ENCODE measurements around the gene SUCLG2. TPM values are rescaled to one million over a fixed set of nuclear protein-coding genes. Genes with fewer than 3 reads are reported as not detected.

The SUCLG2 gene
- total RNA-seq, 1 experiment from 2014 or later = 22.3 TPM

- H3F3A ChIP-seq (ENCODE audit: low read length, unreplicated experiment) = no peaks in the 10 kb centered on the region
- intact Hi-C loops (cut with micrococcal nuclease) = loop anchor here (2.0 to 5.0 kb wide), 2 partner anchors 65 to 129 kb away; no protein-coding TSS in a partner anchor
- H3K27ac ChIP-seq (ENCODE audit: low read length) = peak overlapping the region; percentile 77
- H3K79me2 ChIP-seq (ENCODE audit: low read length) = peaks cover 58% of the 10 kb centered on the region
- ChIA-PET POLR2A (ENCODE audit: unreplicated experiment) (interaction anchor here (0.6 kb wide), 1 partner anchor 44 kb away, joined by 3 read pairs; no protein-coding TSS in a partner anchor), CTCF (no interaction called here)
- H3K4me3 ChIP-seq (ENCODE audit: low read length) = peak overlapping the region; percentile 77
- no peak for TF ChIP-seq EZH2 (IDR thresholded peaks at IDR 0.05; ENCODE audit: low read length, unreplicated experiment)
- TF ChIP-seq CTCF (conservative IDR thresholded peaks at IDR 0.05; ENCODE audit: low read depth, low read length) = no peak
- peak overlapping the region; percentile 98 for H3K9ac ChIP-seq (ENCODE audit: low read length)
- no peaks in the 10 kb centered on the region for H3K9me3 ChIP-seq (ENCODE audit: low read length)
- ATAC-seq = peak; percentile 7
- H2AFZ ChIP-seq (ENCODE audit: low read length) = peak overlapping the region; percentile 96; the same call in 1 of the 2 replicates
- H3K4me1 ChIP-seq (ENCODE audit: insufficient read depth, low read length) = peaks cover 27% of the 10 kb centered on the region
- no peaks in the 10 kb centered on the region for H3K36me3 ChIP-seq (ENCODE audit: low read depth, low read length)
- no peaks in the 10 kb centered on the region for H3K27me3 ChIP-seq (ENCODE audit: low read length)
- TSS peak; percentile 53 for BruUV-seq (replicated peaks)
- peak overlapping the region; percentile 94 for H3K4me2 ChIP-seq (ENCODE audit: low read length)
- no peaks in the 10 kb centered on the region for H3K9me2 ChIP-seq (replicated peaks; ENCODE audit: low read length)
- peak; percentile 5 for DNase-seq
- no peaks in the 10 kb centered on the region for H4K20me1 ChIP-seq (ENCODE audit: low read length)
Measured at GRCh38 chr3:67653425-67654098, 850 bp downstream of the SUCLG2 start.

- H3K9ac ChIP-seq (ENCODE audit: low read length) = no peak overlapping the region
- H3K9me2 ChIP-seq (replicated peaks; ENCODE audit: low read length) = no peaks in the 10 kb centered on the region
- H2AFZ ChIP-seq (ENCODE audit: low read length) = no peak overlapping the region
- BruUV-seq (replicated peaks) = no TSS peak
- no peaks in the 10 kb centered on the region for H3F3A ChIP-seq (ENCODE audit: low read length, unreplicated experiment)
- intact Hi-C loops (cut with micrococcal nuclease) = loop anchor here (5.0 kb wide), 1 partner anchor 132 kb away; no protein-coding TSS in a partner anchor
- no peak overlapping the region for H3K27ac ChIP-seq (ENCODE audit: low read length)
- DNase-seq (no peak), ATAC-seq (no peak)
- no peak for TF ChIP-seq EZH2phosphoT487 (IDR thresholded peaks at IDR 0.05; ENCODE audit: borderline replicate concordance, low read length)
- no peak for TF ChIP-seq CTCF (conservative IDR thresholded peaks at IDR 0.05; ENCODE audit: low read depth, low read length)
- no peak for TF ChIP-seq EZH2 (IDR thresholded peaks at IDR 0.05; ENCODE audit: low read length, unreplicated experiment)
- CTCF ChIA-PET = no interaction called here
- H3K79me2 ChIP-seq (ENCODE audit: low read length) = peaks cover 68% of the 10 kb centered on the region
- no peak overlapping the region for H3K4me2 ChIP-seq (ENCODE audit: low read length)
- H3K4me1 ChIP-seq (ENCODE audit: insufficient read depth, low read length) = peaks cover 50% of the 10 kb centered on the region
- H4K20me1 ChIP-seq (ENCODE audit: low read length) = no peaks in the 10 kb centered on the region
- no peaks in the 10 kb centered on the region for H3K36me3 ChIP-seq (ENCODE audit: low read depth, low read length)
- no peaks in the 10 kb centered on the region for H3K27me3 ChIP-seq (ENCODE audit: low read length)
- no peaks in the 10 kb centered on the region for H3K9me3 ChIP-seq (ENCODE audit: low read length)
- POLR2A ChIA-PET (ENCODE audit: unreplicated experiment) = no interaction called here
- H3K4me3 ChIP-seq (ENCODE audit: low read length) = no peak overlapping the region
Measured at GRCh38 chr3:67650084-67650483, 4.3 kb downstream of the SUCLG2 start.

GRCh38 chr3:67649681-67650080 lies 4.7 kb downstream of the SUCLG2 start:
- no peaks in the 10 kb centered on the region for H3K36me3 ChIP-seq (ENCODE audit: low read depth, low read length)
- H2AFZ ChIP-seq (ENCODE audit: low read length) = no peak overlapping the region
- intact Hi-C loops (cut with micrococcal nuclease) = loop anchor here (5.0 kb wide), 1 partner anchor 133 kb away; no protein-coding TSS in a partner anchor
- ChIA-PET POLR2A (ENCODE audit: unreplicated experiment) (no interaction called here), CTCF (no interaction called here)
- no peak overlapping the region for H3K9ac ChIP-seq (ENCODE audit: low read length)
- no peak overlapping the region for H3K4me2 ChIP-seq (ENCODE audit: low read length)
- no peaks in the 10 kb centered on the region for H3F3A ChIP-seq (ENCODE audit: low read length, unreplicated experiment)
- BruUV-seq (replicated peaks) = no TSS peak
- H4K20me1 ChIP-seq (ENCODE audit: low read length) = no peaks in the 10 kb centered on the region
- H3K4me3 ChIP-seq (ENCODE audit: low read length) = no peak overlapping the region
- TF ChIP-seq EZH2 (IDR thresholded peaks at IDR 0.05; ENCODE audit: low read length, unreplicated experiment) = no peak
- no peak for TF ChIP-seq EZH2phosphoT487 (IDR thresholded peaks at IDR 0.05; ENCODE audit: borderline replicate concordance, low read length)
- DNase-seq (no peak), ATAC-seq (no peak)
- no peaks in the 10 kb centered on the region for H3K9me2 ChIP-seq (replicated peaks; ENCODE audit: low read length)
- H3K79me2 ChIP-seq (ENCODE audit: low read length) = peaks cover 68% of the 10 kb centered on the region
- no peaks in the 10 kb centered on the region for H3K9me3 ChIP-seq (ENCODE audit: low read length)
- H3K27me3 ChIP-seq (ENCODE audit: low read length) = no peaks in the 10 kb centered on the region
- peaks cover 46% of the 10 kb centered on the region for H3K4me1 ChIP-seq (ENCODE audit: insufficient read depth, low read length)
- H3K27ac ChIP-seq (ENCODE audit: low read length) = peak overlapping the region; percentile 99; the same call in 1 of the 2 replicates
